Measurements from ENCODE around the gene SCN4A.

DNA sequence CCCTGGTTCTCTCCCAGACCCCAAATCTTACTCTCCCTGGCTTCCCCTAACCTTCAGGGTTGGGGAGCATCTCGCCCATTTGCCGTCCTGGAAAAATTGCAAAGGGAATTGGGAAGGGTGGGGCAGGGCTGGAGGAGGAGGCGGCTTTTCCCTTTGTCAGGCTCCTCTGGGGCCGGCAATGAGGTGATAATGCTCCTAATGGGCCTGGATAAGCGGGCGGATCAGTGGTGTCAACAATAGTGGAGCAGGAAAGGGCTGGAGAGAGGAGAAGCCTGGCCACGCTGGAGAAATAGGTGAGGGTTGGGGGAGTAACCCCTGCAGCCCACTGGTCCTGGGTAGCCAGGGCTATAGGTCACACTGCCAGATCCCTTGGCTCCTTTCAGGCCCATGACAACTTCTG, 12.3 kb downstream of the SCN4A start:
- TF ChIP-seq, protein P1, sequence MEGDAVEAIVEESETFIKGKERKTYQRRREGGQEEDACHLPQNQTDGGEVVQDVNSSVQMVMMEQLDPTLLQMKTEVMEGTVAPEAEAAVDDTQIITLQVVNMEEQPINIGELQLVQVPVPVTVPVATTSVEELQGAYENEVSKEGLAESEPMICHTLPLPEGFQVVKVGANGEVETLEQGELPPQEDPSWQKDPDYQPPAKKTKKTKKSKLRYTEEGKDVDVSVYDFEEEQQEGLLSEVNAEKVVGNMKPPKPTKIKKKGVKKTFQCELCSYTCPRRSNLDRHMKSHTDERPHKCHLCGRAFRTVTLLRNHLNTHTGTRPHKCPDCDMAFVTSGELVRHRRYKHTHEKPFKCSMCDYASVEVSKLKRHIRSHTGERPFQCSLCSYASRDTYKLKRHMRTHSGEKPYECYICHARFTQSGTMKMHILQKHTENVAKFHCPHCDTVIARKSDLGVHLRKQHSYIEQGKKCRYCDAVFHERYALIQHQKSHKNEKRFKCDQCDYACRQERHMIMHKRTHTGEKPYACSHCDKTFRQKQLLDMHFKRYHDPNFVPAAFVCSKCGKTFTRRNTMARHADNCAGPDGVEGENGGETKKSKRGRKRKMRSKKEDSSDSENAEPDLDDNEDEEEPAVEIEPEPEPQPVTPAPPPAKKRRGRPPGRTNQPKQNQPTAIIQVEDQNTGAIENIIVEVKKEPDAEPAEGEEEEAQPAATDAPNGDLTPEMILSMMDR (IDR thresholded peaks at IDR 0.05; ENCODE audit: insufficient read depth, low read depth, low read length) = no peak
- no peak for TF ChIP-seq EZH2 (IDR thresholded peaks at IDR 0.05; ENCODE audit: insufficient read depth, low read length)

Data from astrocyte (in vitro differentiated cells and primary cell).